ENCODE measurements around the gene GPHB5. TPM values are rescaled to one million over a fixed set of nuclear protein-coding genes. Genes with fewer than 3 reads are reported as not detected.

GPHB5 gene
- polyA plus RNA-seq, 3 donors, result not detected

DNA sequence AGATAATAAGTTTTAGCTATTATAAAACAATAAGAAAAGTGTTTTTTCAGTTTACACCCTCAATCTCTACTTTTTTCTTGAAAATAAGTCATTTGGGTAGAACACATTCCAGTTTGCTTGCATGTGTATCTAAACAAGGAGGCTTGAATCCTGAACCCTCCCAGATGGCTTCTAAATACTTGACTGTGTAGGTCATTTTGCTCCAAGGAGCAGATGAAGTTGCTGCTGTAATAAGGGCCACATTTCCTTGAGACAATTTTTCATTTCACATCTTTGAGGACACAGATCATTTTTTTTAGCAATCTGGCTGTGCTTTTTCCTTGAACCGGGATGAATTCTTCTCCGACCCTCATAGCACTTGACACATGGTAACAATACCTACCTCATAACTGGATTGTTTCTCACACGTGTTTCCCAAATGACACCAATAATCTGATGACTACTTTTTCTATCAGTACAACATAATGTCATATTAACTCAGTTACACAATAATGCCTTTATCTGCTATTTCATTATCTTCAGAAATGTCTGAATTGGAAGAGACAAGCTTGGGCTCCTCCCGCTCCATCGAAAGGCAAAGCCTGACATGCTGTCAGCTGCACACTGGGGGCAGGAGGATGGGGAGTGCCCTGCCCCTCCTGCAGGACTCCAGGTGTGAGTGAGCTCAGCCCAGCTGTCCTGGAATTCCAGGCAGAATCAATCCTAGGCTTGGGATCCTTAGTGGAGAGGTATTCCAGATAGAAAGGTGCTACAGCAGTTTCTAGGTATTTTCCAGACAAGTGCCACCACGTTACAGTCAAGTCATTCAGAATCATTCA, 30.9 kb downstream of the GPHB5 start:
- H2AFZ ChIP-seq (ENCODE audit: insufficient read depth, low read depth, low read length, poor library complexity, severe bottlenecking), result no peak overlapping the region
- H4K20me1 ChIP-seq (ENCODE audit: insufficient read depth, low read length), result no peaks in the 10 kb centered on the region
- no peaks in the 10 kb centered on the region for H3K9me3 ChIP-seq (replicated peaks in 1 of 2; ENCODE audit: control insufficient read depth in 1 of 2, insufficient read depth in 1 of 2, low read length in 2 of 2)
- no peaks in the 10 kb centered on the region for H3K36me3 Mint-ChIP-seq
- intact Hi-C loops (cut with micrococcal nuclease), result no loop called here
- H3K27ac Mint-ChIP-seq, result no peak overlapping the region
- no peak overlapping the region for H3K27ac ChIP-seq (ENCODE audit: low read depth in 1 of 2, low read length in 2 of 2)
- DNase-seq, result no peak
- H3K79me2 ChIP-seq (ENCODE audit: insufficient read depth, low read length), result no peaks in the 10 kb centered on the region
- H3K4me2 ChIP-seq (replicated peaks; ENCODE audit: extremely low read depth, low read length, poor library complexity, severe bottlenecking), result no peak overlapping the region
- H3K4me3 Mint-ChIP-seq, result no peak overlapping the region
- H3K4me3 ChIP-seq (replicated peaks in 1 of 3; ENCODE audit: low read depth in 2 of 3, low read length in 3 of 3), result no peak overlapping the region
- H3K4me1 Mint-ChIP-seq, result no peaks in the 10 kb centered on the region
- no peaks in the 10 kb centered on the region for H3K36me3 ChIP-seq (replicated peaks in 1 of 2; ENCODE audit: control insufficient read depth in 1 of 2, insufficient read depth in 2 of 2, low read length in 2 of 2)
- WGBS (ENCODE audit: insufficient coverage), result 94% methylated on average over 5 of the region's 6 CpGs
- peaks cover 0 to 3% of the 10 kb centered on the region in 2 donors for H3K27me3 ChIP-seq (ENCODE audit: control insufficient read depth in 2 of 2, insufficient read depth in 2 of 2, low read length in 2 of 2)
- H3K9ac ChIP-seq (ENCODE audit: insufficient read depth, low read length, poor library complexity, severe bottlenecking), result no peak overlapping the region
- H3K9me3 Mint-ChIP-seq, result no peaks in the 10 kb centered on the region
- no peaks in the 10 kb centered on the region for H3K4me1 ChIP-seq (ENCODE audit: control insufficient read depth in 1 of 2, insufficient read depth in 2 of 2, low read length in 2 of 2)
- H3K27me3 Mint-ChIP-seq (ENCODE audit: low read depth in 3 of 3), result peaks cover 0 to 6% (median 0%) of the 10 kb centered on the region in 3 donors
- TF ChIP-seq, protein P1, sequence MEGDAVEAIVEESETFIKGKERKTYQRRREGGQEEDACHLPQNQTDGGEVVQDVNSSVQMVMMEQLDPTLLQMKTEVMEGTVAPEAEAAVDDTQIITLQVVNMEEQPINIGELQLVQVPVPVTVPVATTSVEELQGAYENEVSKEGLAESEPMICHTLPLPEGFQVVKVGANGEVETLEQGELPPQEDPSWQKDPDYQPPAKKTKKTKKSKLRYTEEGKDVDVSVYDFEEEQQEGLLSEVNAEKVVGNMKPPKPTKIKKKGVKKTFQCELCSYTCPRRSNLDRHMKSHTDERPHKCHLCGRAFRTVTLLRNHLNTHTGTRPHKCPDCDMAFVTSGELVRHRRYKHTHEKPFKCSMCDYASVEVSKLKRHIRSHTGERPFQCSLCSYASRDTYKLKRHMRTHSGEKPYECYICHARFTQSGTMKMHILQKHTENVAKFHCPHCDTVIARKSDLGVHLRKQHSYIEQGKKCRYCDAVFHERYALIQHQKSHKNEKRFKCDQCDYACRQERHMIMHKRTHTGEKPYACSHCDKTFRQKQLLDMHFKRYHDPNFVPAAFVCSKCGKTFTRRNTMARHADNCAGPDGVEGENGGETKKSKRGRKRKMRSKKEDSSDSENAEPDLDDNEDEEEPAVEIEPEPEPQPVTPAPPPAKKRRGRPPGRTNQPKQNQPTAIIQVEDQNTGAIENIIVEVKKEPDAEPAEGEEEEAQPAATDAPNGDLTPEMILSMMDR (IDR thresholded peaks at IDR 0.05), result no peak

- Histone ChIP-seq H3K27ac (ENCODE audit: low read depth in 1 of 2, low read length in 2 of 2) (no peak overlapping the region), H4K20me1 (ENCODE audit: insufficient read depth, low read length) (no peaks in the 10 kb centered on the region), H3K79me2 (ENCODE audit: insufficient read depth, low read length) (no peaks in the 10 kb centered on the region), H3K4me2 (replicated peaks; ENCODE audit: extremely low read depth, low read length, poor library complexity, severe bottlenecking) (no peak overlapping the region), H3K9me3 (replicated peaks in 1 of 2; ENCODE audit: control insufficient read depth in 1 of 2, insufficient read depth in 1 of 2, low read length in 2 of 2) (no peaks in the 10 kb centered on the region), H3K36me3 (replicated peaks in 1 of 2; ENCODE audit: control insufficient read depth in 1 of 2, insufficient read depth in 2 of 2, low read length in 2 of 2) (no peaks in the 10 kb centered on the region), H2AFZ (ENCODE audit: insufficient read depth, low read depth, low read length, poor library complexity, severe bottlenecking) (no peak overlapping the region), H3K4me3 (replicated peaks in 1 of 3; ENCODE audit: low read depth in 2 of 3, low read length in 3 of 3) (no peak overlapping the region), H3K9ac (ENCODE audit: insufficient read depth, low read length, poor library complexity, severe bottlenecking) (no peak overlapping the region), H3K27me3 (ENCODE audit: control insufficient read depth in 2 of 2, insufficient read depth in 2 of 2, low read length in 2 of 2) (peaks cover 0 to 3% of the 10 kb centered on the region in 2 donors), H3K4me1 (ENCODE audit: control insufficient read depth in 1 of 2, insufficient read depth in 2 of 2, low read length in 2 of 2) (no peaks in the 10 kb centered on the region)
- no peaks in the 10 kb centered on the region for H3K4me1 Mint-ChIP-seq
- H3K4me3 Mint-ChIP-seq, result no peak overlapping the region
- WGBS (ENCODE audit: insufficient coverage), result 88% methylated on average over 1 of the region's 2 CpGs
- H3K27me3 Mint-ChIP-seq (ENCODE audit: low read depth in 3 of 3), result peaks cover 0 to 6% (median under 1%) of the 10 kb centered on the region in 3 donors
- TF ChIP-seq, protein P1 (IDR thresholded peaks at IDR 0.05), result no peak
- no peak overlapping the region for H3K27ac Mint-ChIP-seq
- DNase-seq, result no peak
- H3K9me3 Mint-ChIP-seq, result no peaks in the 10 kb centered on the region
- intact Hi-C loops (cut with micrococcal nuclease), result no loop called here
- H3K36me3 Mint-ChIP-seq, result no peaks in the 10 kb centered on the region
These were observed 32.7 kb downstream of the GPHB5 start for GRCh38 chr14:63286071-63286470.

All from CD14-positive monocyte (primary cell).